Hepatocyte (in vitro differentiated cells): ENCODE results near the gene PDZD4. TPM values are rescaled to one million over a fixed set of nuclear protein-coding genes. Genes with fewer than 3 reads are reported as not detected.

ENCODE experiments used
- DNase-seq: peaks from one replicate; pipeline ENCODE4 v3.0.0-alpha.2; 2016; ENCODE audit warnings: low spot score
- H2AFZ ChIP-seq: fragments of 200-600 bp; sonication (generic); 2 replicates; pipeline ENCODE4 v1.6.0; 2016; ENCODE audit warnings: antibody characterized with exemption, mild to moderate bottlenecking
- H3K27ac ChIP-seq: fragments of 200-600 bp; sonication (generic); 2 replicates; pipeline ENCODE4 v1.5.1; 2016; ENCODE audit warnings: mild to moderate bottlenecking
- H3K27me3 ChIP-seq: fragments of 200-600 bp; sonication (generic); 2 replicates; pipeline ENCODE4 v1.6.1; 2016
- H3K36me3 ChIP-seq: fragments of 200-600 bp; sonication (generic); replicated peaks from 2 replicates; pipeline ENCODE4 v1.5.1; 2016; ENCODE audit warnings: low read depth; ENCODE audit not compliant: insufficient read depth
- H3K4me1 ChIP-seq: fragments of 200-600 bp; sonication (generic); 2 replicates; pipeline ENCODE4 v1.5.1; 2016; ENCODE audit warnings: mild to moderate bottlenecking, moderate library complexity; ENCODE audit not compliant: insufficient read depth
- H3K4me2 ChIP-seq: fragments of 200-600 bp; sonication (generic); 2 replicates; pipeline ENCODE4 v1.6.0; 2016
- H3K4me3 ChIP-seq: fragments of 200-600 bp; sonication (generic); 2 replicates; pipeline ENCODE4 v1.5.1; 2016; ENCODE audit warnings: mild to moderate bottlenecking
- H3K79me2 ChIP-seq: fragments of 200-600 bp; sonication (generic); 2 replicates; pipeline ENCODE4 v1.6.0; 2017; ENCODE audit warnings: mild to moderate bottlenecking
- H3K9me2 ChIP-seq: fragments of 200-600 bp; sonication (generic); replicated peaks from 2 replicates; pipeline ENCODE4 v1.6.0; 2017; ENCODE audit warnings: mild to moderate bottlenecking; ENCODE audit not compliant: insufficient read depth
- H3K9me3 ChIP-seq: fragments of 200-600 bp; sonication (generic); 2 replicates; pipeline ENCODE4 v1.5.1; 2016; ENCODE audit warnings: low read depth, mild to moderate bottlenecking
- H4K20me1 ChIP-seq: fragments of 200-600 bp; sonication (generic); 2 replicates; pipeline ENCODE4 v1.6.0; 2016; ENCODE audit warnings: mild to moderate bottlenecking; ENCODE audit not compliant: insufficient read depth, poor library complexity, severe bottlenecking
- EZH2 ChIP-seq: fragments of 200-600 bp; sonication (generic); IDR thresholded peaks from 2 replicates; pipeline ENCODE4 v1.6.1; 2016; ENCODE audit warnings: antibody characterized with exemption, mild to moderate bottlenecking, borderline replicate concordance
- EZH2phosphoT487 ChIP-seq: fragments of 200-600 bp; sonication (generic); IDR thresholded peaks from one replicate; pipeline ENCODE4 v1.6.1; 2018; ENCODE audit warnings: antibody characterized with exemption, mild to moderate bottlenecking, low read depth, moderate library complexity; ENCODE audit not compliant: unreplicated experiment, severe bottlenecking
- WGBS: methylation state at CpG from one replicate; pipeline ENCODE4 v1.1.6; 2016; ENCODE audit warnings: low lambda C conversion rate; ENCODE audit errors: missing lambda C conversion rate; 5-methylcytosine and 5-hydroxymethylcytosine counted together
- polyA plus RNA-seq: library from polyadenylated mRNA; unstranded; fragments of >200 nt; fragmentation: Nextera tagmentation; extraction: Ambion mirVana; gene quantifications from 2 replicates; pipeline ENCODE4 v1.2.1, GENCODE V29; 2016
- total RNA-seq: library from RNA; depleted of rRNA; stranded (reverse); fragments of >200 nt; gene quantifications from 2 replicates; pipeline ENCODE4 v1.2.3, GENCODE V29; 2014
- TF ChIP-seq, protein P1 (sequence below): fragments of 200-600 bp; sonication (generic); IDR thresholded peaks from 2 replicates; pipeline ENCODE4 v1.5.1; 2016; ENCODE audit warnings: antibody characterized with exemption, mild to moderate bottlenecking; ENCODE audit not compliant: poor library complexity

The PDZD4 gene
- total and polyA plus RNA-seq, 2 experiments from 2014 or later, result 0.59 to 2.8 TPM

DNA sequence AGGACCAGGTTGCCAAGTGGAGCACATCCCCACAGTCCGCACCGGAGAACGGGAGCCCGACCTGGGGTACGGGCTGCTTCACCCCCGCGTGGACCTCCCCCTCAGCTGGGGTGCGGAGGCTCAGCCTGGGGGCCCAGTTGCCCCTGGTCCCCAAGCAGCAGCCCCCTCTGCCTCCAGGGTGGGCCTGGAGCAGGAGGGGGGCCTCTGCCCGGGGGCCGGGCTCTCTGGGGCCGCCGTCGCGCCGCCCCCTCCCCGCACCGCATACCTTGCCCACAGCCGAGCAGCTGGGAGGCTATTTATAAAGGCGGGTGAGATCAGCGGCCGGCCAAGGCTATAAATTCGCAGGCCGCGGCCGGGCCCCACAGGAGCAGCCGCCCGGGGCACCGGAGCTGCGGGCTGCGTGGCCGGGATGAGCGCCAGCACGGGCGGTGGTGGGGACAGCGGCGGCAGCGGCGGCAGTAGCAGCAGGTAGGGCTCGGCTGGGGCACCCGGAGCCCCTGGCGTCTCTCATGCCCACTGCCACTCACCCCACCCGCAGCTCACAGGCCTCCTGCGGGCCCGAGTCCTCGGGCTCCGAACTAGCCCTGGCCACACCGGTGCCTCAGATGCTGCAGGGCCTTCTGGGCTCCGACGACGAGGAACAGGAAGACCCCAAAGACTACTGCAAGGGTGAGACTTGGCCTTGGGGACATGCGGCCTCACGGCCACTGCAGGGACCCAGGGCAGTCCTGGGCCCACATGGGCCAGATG, 49.5 kb downstream of the PDZD4 start, which contains the start of gene SRPK3:
Gene SRPK3 (plus strand): TSS at position 364 of the 750 bp plus-strand sequence. CDS start 46 bp downstream, at position 410.
- Histone ChIP-seq H3K27ac (no peak within 1 kb of the TSS), H4K20me1 (no peaks in the 10 kb centered on the region), H3K27me3 (no peaks in the 10 kb centered on the region), H3K79me2 (no peaks in the 10 kb centered on the region), H2AFZ (no peak within 1 kb of the TSS), H3K9me2 (no peaks in the 10 kb centered on the region), H3K4me3 (no peak within 1 kb of the TSS), H3K4me2 (no peak within 1 kb of the TSS), H3K4me1 (no peaks in the 10 kb centered on the region), H3K9me3 (no peaks in the 10 kb centered on the region), H3K36me3 (no peaks in the 10 kb centered on the region)
- TF ChIP-seq, protein P1, sequence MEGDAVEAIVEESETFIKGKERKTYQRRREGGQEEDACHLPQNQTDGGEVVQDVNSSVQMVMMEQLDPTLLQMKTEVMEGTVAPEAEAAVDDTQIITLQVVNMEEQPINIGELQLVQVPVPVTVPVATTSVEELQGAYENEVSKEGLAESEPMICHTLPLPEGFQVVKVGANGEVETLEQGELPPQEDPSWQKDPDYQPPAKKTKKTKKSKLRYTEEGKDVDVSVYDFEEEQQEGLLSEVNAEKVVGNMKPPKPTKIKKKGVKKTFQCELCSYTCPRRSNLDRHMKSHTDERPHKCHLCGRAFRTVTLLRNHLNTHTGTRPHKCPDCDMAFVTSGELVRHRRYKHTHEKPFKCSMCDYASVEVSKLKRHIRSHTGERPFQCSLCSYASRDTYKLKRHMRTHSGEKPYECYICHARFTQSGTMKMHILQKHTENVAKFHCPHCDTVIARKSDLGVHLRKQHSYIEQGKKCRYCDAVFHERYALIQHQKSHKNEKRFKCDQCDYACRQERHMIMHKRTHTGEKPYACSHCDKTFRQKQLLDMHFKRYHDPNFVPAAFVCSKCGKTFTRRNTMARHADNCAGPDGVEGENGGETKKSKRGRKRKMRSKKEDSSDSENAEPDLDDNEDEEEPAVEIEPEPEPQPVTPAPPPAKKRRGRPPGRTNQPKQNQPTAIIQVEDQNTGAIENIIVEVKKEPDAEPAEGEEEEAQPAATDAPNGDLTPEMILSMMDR, result no peak
- TF ChIP-seq EZH2 (no peak), EZH2phosphoT487 (no peak)
- DNase-seq, result no peak
- 91% methylated on average over 24 of the region's 52 CpGs for WGBS

- no peaks in the 10 kb centered on the region for H3K4me1 ChIP-seq
- no peaks in the 10 kb centered on the region for H3K36me3 ChIP-seq
- no peak overlapping the region for H3K27ac ChIP-seq
- TF ChIP-seq EZH2phosphoT487 (no peak), EZH2 (no peak)
- TF ChIP-seq, protein P1, result no peak
- H4K20me1 ChIP-seq, result no peaks in the 10 kb centered on the region
- no peaks in the 10 kb centered on the region for H3K9me2 ChIP-seq
- DNase-seq, result no peak
- no peak overlapping the region for H3K4me3 ChIP-seq
- no peaks in the 10 kb centered on the region for H3K27me3 ChIP-seq
- H3K4me2 ChIP-seq, result no peak overlapping the region
- WGBS, result 91% methylated on average over 18 of the region's 18 CpGs
- no peak overlapping the region for H2AFZ ChIP-seq
- H3K9me3 ChIP-seq, result no peaks in the 10 kb centered on the region
- no peaks in the 10 kb centered on the region for H3K79me2 ChIP-seq
Observed at GRCh38 chrX:153779891-153780677, 50.3 kb downstream of the PDZD4 start.

DNA sequence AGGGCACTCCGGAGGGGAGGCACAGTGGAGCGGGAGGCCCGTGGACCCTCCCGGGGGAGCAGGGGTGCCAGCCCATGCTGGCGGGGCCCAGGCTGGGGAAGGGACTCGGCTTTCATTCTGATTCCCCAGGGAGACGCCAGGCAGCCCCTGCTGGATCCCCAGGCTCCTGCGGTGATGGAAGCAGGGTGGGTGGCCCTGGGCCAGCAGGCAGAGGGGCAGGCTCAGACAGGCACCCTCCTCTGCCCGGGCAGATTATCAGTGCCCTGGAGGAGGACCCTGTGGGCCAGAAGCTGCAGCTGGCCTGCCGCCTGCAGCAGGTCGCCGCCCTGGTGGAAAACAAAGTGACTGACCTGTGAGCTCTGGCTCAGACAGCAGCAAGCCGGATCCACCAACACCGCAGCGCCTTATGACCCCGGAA, 51.7 kb downstream of the PDZD4 start:
- Histone ChIP-seq H3K4me2 (no peak overlapping the region), H3K36me3 (no peaks in the 10 kb centered on the region), H3K9me3 (no peaks in the 10 kb centered on the region), H3K4me1 (no peaks in the 10 kb centered on the region), H3K4me3 (no peak overlapping the region), H4K20me1 (no peaks in the 10 kb centered on the region), H3K27ac (no peak overlapping the region), H3K79me2 (no peaks in the 10 kb centered on the region), H2AFZ (no peak overlapping the region), H3K9me2 (no peaks in the 10 kb centered on the region), H3K27me3 (no peaks in the 10 kb centered on the region)
- TF ChIP-seq, protein P1, result no peak
- no peak for TF ChIP-seq EZH2
- TF ChIP-seq EZH2phosphoT487, result no peak
- WGBS, result 92% methylated on average over 12 of the region's 16 CpGs
- no peak for DNase-seq
